BLaER1 (cell line): Measurements from ENCODE around the gene BLOC1S6.
A peak's percentile ranks its signal among the peaks of the same experiment; 100 is the strongest.

Experiments used
- H3K27ac ChIP-seq: shearing (Covaris generic); formaldehyde crosslinking; 2 replicates; pipeline ENCODE4 v1.8.1; 2022
- H3K27me3 ChIP-seq: shearing (Covaris generic); formaldehyde crosslinking; 2 replicates; pipeline ENCODE4 v1.8.1; 2022
- H3K36me3 ChIP-seq: shearing (Covaris generic); formaldehyde crosslinking; 2 replicates; pipeline ENCODE4 v1.8.1; 2022
- H3K4me1 ChIP-seq: shearing (Covaris generic); formaldehyde crosslinking; 2 replicates; pipeline ENCODE4 v1.8.1; 2022
- H3K4me2 ChIP-seq: shearing (Covaris generic); formaldehyde crosslinking; 2 replicates; pipeline ENCODE4 v1.8.1; 2022
- H3K4me3 ChIP-seq: shearing (Covaris generic); formaldehyde crosslinking; 2 replicates; pipeline ENCODE4 v1.8.1; 2022
- H3K9ac ChIP-seq: shearing (Covaris generic); formaldehyde crosslinking; 2 replicates; pipeline ENCODE4 v1.8.1; 2022
- H3K9me3 ChIP-seq: shearing (Covaris generic); formaldehyde crosslinking; 2 replicates; pipeline ENCODE4 v1.8.1; 2022
- H4K20me1 ChIP-seq: shearing (Covaris generic); formaldehyde crosslinking; 2 replicates; pipeline ENCODE4 v1.8.1; 2022
- Cebpa-rat ChIP-seq: shearing (Covaris generic); IDR thresholded peaks from 2 replicates; pipeline ENCODE4 v1.8.1; 2022

The BLOC1S6 gene

GRCh38 chr15:45587095-45587862, at the start of gene BLOC1S6:
TSS of gene BLOC1S6 (plus strand) at chr15:45587379. CDS start at chr15:45587444, 65 bp downstream.
- Histone ChIP-seq H4K20me1 (peaks cover 14% of the 10 kb centered on the region), H3K9ac (peak within 1 kb of the TSS; percentile 92), H3K4me2 (peak within 1 kb of the TSS; percentile 91), H3K27ac (peak within 1 kb of the TSS; percentile 96), H3K36me3 (peaks cover 11% of the 10 kb centered on the region), H3K9me3 (0 out of 2 replicates have a peak, but pooled peaks cover 4% of the 10 kb centered on the region), H3K4me3 (peak within 1 kb of the TSS; percentile 84), H3K27me3 (no peaks in the 10 kb centered on the region), H3K4me1 (peaks cover 44% of the 10 kb centered on the region)
- TF ChIP-seq Cebpa-rat = no peak

GRCh38 chr15:45539680-45540079, 47.5 kb upstream of the BLOC1S6 start:
- Histone ChIP-seq H3K9ac (no peak overlapping the region), H3K4me3 (no peak overlapping the region), H3K27ac (no peak overlapping the region), H3K27me3 (no peaks in the 10 kb centered on the region), H4K20me1 (no peaks in the 10 kb centered on the region), H3K4me1 (no peaks in the 10 kb centered on the region), H3K36me3 (no peaks in the 10 kb centered on the region), H3K4me2 (no peak overlapping the region), H3K9me3 (no peaks in the 10 kb centered on the region)
- TF ChIP-seq Cebpa-rat = no peak

- Histone ChIP-seq H3K9me3 (no peaks in the 10 kb centered on the region), H3K4me3 (no peak overlapping the region), H3K9ac (no peak overlapping the region), H3K27ac (no peak overlapping the region), H3K4me2 (no peak overlapping the region), H3K36me3 (no peaks in the 10 kb centered on the region), H3K27me3 (no peaks in the 10 kb centered on the region), H3K4me1 (no peaks in the 10 kb centered on the region), H4K20me1 (no peaks in the 10 kb centered on the region)
- no peak for TF ChIP-seq Cebpa-rat
Observed at GRCh38 chr15:45540531-45540930, 46.6 kb upstream of the BLOC1S6 start.

GRCh38 chr15:45543051-45543450, 44.1 kb upstream of the BLOC1S6 start:
- no peaks in the 10 kb centered on the region for H3K27me3 ChIP-seq
- no peak overlapping the region for H3K4me2 ChIP-seq
- no peak overlapping the region for H3K9ac ChIP-seq

GRCh38 chr15:45544266-45545023, 42.7 kb upstream of the BLOC1S6 start:
- Histone ChIP-seq H3K9me3 (no peaks in the 10 kb centered on the region), H4K20me1 (no peaks in the 10 kb centered on the region), H3K4me1 (no peaks in the 10 kb centered on the region), H3K4me2 (no peak overlapping the region), H3K4me3 (no peak overlapping the region), H3K27ac (no peak overlapping the region), H3K27me3 (no peaks in the 10 kb centered on the region), H3K9ac (no peak overlapping the region), H3K36me3 (no peaks in the 10 kb centered on the region)
- no peak for TF ChIP-seq Cebpa-rat

More at GRCh38 chr15:45543051-45543450, 44.1 kb upstream of the BLOC1S6 start:
- Histone ChIP-seq H3K9me3 (no peaks in the 10 kb centered on the region), H3K36me3 (no peaks in the 10 kb centered on the region), H3K4me3 (no peak overlapping the region), H4K20me1 (no peaks in the 10 kb centered on the region), H3K27ac (no peak overlapping the region), H3K4me1 (no peaks in the 10 kb centered on the region)
- TF ChIP-seq Cebpa-rat = no peak

- Histone ChIP-seq H3K27ac (no peak overlapping the region), H3K9ac (no peak overlapping the region), H3K4me1 (no peaks in the 10 kb centered on the region), H3K4me2 (no peak overlapping the region), H3K27me3 (no peaks in the 10 kb centered on the region), H3K4me3 (no peak overlapping the region), H3K9me3 (no peaks in the 10 kb centered on the region), H4K20me1 (no peaks in the 10 kb centered on the region), H3K36me3 (no peaks in the 10 kb centered on the region)
- no peak for TF ChIP-seq Cebpa-rat
Observed at GRCh38 chr15:45546789-45547188, 40.4 kb upstream of the BLOC1S6 start.

- H3K27ac ChIP-seq = no peak overlapping the region
- no peaks in the 10 kb centered on the region for H3K4me1 ChIP-seq
- H3K9ac ChIP-seq = no peak overlapping the region
- H3K4me2 ChIP-seq = no peak overlapping the region
- no peak for TF ChIP-seq Cebpa-rat
- H3K27me3 ChIP-seq = no peaks in the 10 kb centered on the region
- no peaks in the 10 kb centered on the region for H4K20me1 ChIP-seq
- H3K36me3 ChIP-seq = no peaks in the 10 kb centered on the region
- no peak overlapping the region for H3K4me3 ChIP-seq
- H3K9me3 ChIP-seq = no peaks in the 10 kb centered on the region
Observed at GRCh38 chr15:45548753-45549520, 38.2 kb upstream of the BLOC1S6 start.

- no peak overlapping the region for H3K9ac ChIP-seq
- no peak for TF ChIP-seq Cebpa-rat
- no peak overlapping the region for H3K27ac ChIP-seq
- no peaks in the 10 kb centered on the region for H4K20me1 ChIP-seq
- no peaks in the 10 kb centered on the region for H3K36me3 ChIP-seq
- no peaks in the 10 kb centered on the region for H3K4me1 ChIP-seq
- H3K4me3 ChIP-seq = no peak overlapping the region
- no peak overlapping the region for H3K4me2 ChIP-seq
- H3K27me3 ChIP-seq = no peaks in the 10 kb centered on the region
- H3K9me3 ChIP-seq = no peaks in the 10 kb centered on the region
Observed at GRCh38 chr15:45549541-45550220, 37.5 kb upstream of the BLOC1S6 start.

- TF ChIP-seq Cebpa-rat = no peak
- Histone ChIP-seq H3K4me2 (no peak overlapping the region), H3K9ac (no peak overlapping the region), H3K4me1 (no peaks in the 10 kb centered on the region), H4K20me1 (no peaks in the 10 kb centered on the region), H3K27me3 (no peaks in the 10 kb centered on the region), H3K36me3 (no peaks in the 10 kb centered on the region), H3K9me3 (no peaks in the 10 kb centered on the region), H3K27ac (no peak overlapping the region), H3K4me3 (no peak overlapping the region)
Observed at GRCh38 chr15:45550436-45550835, 36.7 kb upstream of the BLOC1S6 start.
